Measurements from ENCODE around the gene ACTR1A. TPM values are rescaled to one million over a fixed set of nuclear protein-coding genes. Genes with fewer than 3 reads are reported as not detected.
A peak's percentile ranks its signal among the peaks of the same experiment; 100 is the strongest.

Gene ACTR1A
- total RNA-seq, 2 experiments from 2014 or later, result 55.5 to 68.3 TPM

- Histone ChIP-seq H3K4me1 (ENCODE audit: insufficient read depth, low read length, poor library complexity, severe bottlenecking) (peaks cover 28% of the 10 kb centered on the region), H3K79me2 (ENCODE audit: insufficient read depth, low read depth, low read length) (peaks cover 18% of the 10 kb centered on the region; the same call in 1 of the 2 replicates), H3K4me2 (ENCODE audit: low read length) (no peak overlapping the region), H3K36me3 (ENCODE audit: insufficient read depth, low read length) (peaks cover 9% of the 10 kb centered on the region; the same call in 1 of the 2 replicates), H4K20me1 (ENCODE audit: insufficient read depth, low read length) (no peaks in the 10 kb centered on the region), H2AFZ (ENCODE audit: low read length) (no peak overlapping the region), H3K27ac (ENCODE audit: low read depth, low read length, poor library complexity, severe bottlenecking) (no peak overlapping the region), H3K4me3 (ENCODE audit: low read depth, low read length, poor library complexity, severe bottlenecking) (no peak overlapping the region), H3K9me2 (ENCODE audit: insufficient read depth, low read length) (no peaks in the 10 kb centered on the region), H3K9me3 (ENCODE audit: low read length) (no peaks in the 10 kb centered on the region)
- no TSS peak for BruUV-seq (replicated peaks)
- POLR2A ChIA-PET, result interaction anchor here (0.6 to 0.8 kb wide), 2 partner anchors 9 to 17 kb away, joined by 3 read pairs; no protein-coding TSS in a partner anchor
- TF ChIP-seq EZH2phosphoT487 (IDR thresholded peaks at IDR 0.05; ENCODE audit: borderline replicate concordance, low read depth, low read length), result no peak
- TF ChIP-seq CTCF (conservative IDR thresholded peaks at IDR 0.05; ENCODE audit: low read length), result no peak
- intact Hi-C loops (cut with micrococcal nuclease; ENCODE audit: unreplicated experiment), result no loop called here
- DNase-seq (ENCODE audit: low spot score), result no peak
- CTCF ChIA-PET (ENCODE audit: unreplicated experiment), result no interaction called here
These were observed 37.0 kb downstream of the ACTR1A start for GRCh38 chr10:102465466-102465865.

- CTCF ChIA-PET (ENCODE audit: unreplicated experiment), result interaction anchor here (1.5 kb wide), 1 partner anchor 15 kb away, joined by 4 read pairs; no protein-coding TSS in a partner anchor
- intact Hi-C loops (cut with micrococcal nuclease; ENCODE audit: unreplicated experiment), result loop anchor here (5.0 kb wide), 1 partner anchor 67 kb away; the partner anchor contains the start of gene NFKB2
These were observed 38.5 kb downstream of the ACTR1A start for GRCh38 chr10:102463983-102464382.

More at GRCh38 chr10:102463983-102464382, 38.5 kb downstream of the ACTR1A start:
- Histone ChIP-seq H3K9me3 (ENCODE audit: low read length) (no peaks in the 10 kb centered on the region), H2AFZ (ENCODE audit: low read length) (no peak overlapping the region), H3K79me2 (ENCODE audit: insufficient read depth, low read depth, low read length) (peaks cover 18% of the 10 kb centered on the region; the same call in 1 of the 2 replicates), H3K4me1 (ENCODE audit: insufficient read depth, low read length, poor library complexity, severe bottlenecking) (peaks cover 29% of the 10 kb centered on the region), H3K9me2 (ENCODE audit: insufficient read depth, low read length) (no peaks in the 10 kb centered on the region), H4K20me1 (ENCODE audit: insufficient read depth, low read length) (no peaks in the 10 kb centered on the region), H3K36me3 (ENCODE audit: insufficient read depth, low read length) (peaks cover 5% of the 10 kb centered on the region; the same call in 1 of the 2 replicates), H3K27ac (ENCODE audit: low read depth, low read length, poor library complexity, severe bottlenecking) (peak overlapping the region; percentile 73), H3K4me3 (ENCODE audit: low read depth, low read length, poor library complexity, severe bottlenecking) (peak overlapping the region; percentile 78), H3K4me2 (ENCODE audit: low read length) (peak overlapping the region; percentile 97)
- no peak for DNase-seq (ENCODE audit: low spot score)
- POLR2A ChIA-PET, result interaction anchor here (0.6 to 4.6 kb wide), 4 partner anchors 13 to 252 kb away, joined by 4 to 49 read pairs (median 6); partner anchors contain the start of genes C10orf95 and CUEDC2
- no peak for TF ChIP-seq EZH2phosphoT487 (IDR thresholded peaks at IDR 0.05; ENCODE audit: borderline replicate concordance, low read depth, low read length)
- TF ChIP-seq CTCF (conservative IDR thresholded peaks at IDR 0.05; ENCODE audit: low read length), result no peak
- TSS peak; percentile 47 for BruUV-seq (replicated peaks)
